Neural progenitor cell (in vitro differentiated cells): ENCODE measurements around the gene AMMECR1. TPM values are rescaled to one million over a fixed set of nuclear protein-coding genes. Genes with fewer than 3 reads are reported as not detected.

Experiments
- DNase-seq: peaks from one replicate; pipeline ENCODE4 v3.0.0-alpha.2; 2016; ENCODE audit warnings: low spot score
- H2AFZ ChIP-seq: fragments of 200-600 bp; sonication (generic); replicated peaks from 2 replicates; pipeline ENCODE4 v1.6.1; 2016; ENCODE audit warnings: antibody characterized with exemption
- H3F3A ChIP-seq: fragments of 200-600 bp; sonication (generic); 2 replicates; pipeline ENCODE4 v1.6.1; 2016; ENCODE audit warnings: antibody characterized with exemption, low read depth
- H3K27ac ChIP-seq: fragments of 200-600 bp; sonication (generic); 2 replicates; pipeline ENCODE4 v1.5.1; 2016; ENCODE audit warnings: mild to moderate bottlenecking
- H3K27me3 ChIP-seq: fragments of 200-600 bp; sonication (generic); 2 replicates; pipeline ENCODE4 v1.6.1; 2016; ENCODE audit warnings: mild to moderate bottlenecking, moderate library complexity
- H3K36me3 ChIP-seq: fragments of 200-600 bp; sonication (generic); 2 replicates; pipeline ENCODE4 v1.5.1; 2016
- H3K4me1 ChIP-seq: fragments of 200-600 bp; sonication (generic); 2 replicates; pipeline ENCODE4 v1.6.1; 2016; ENCODE audit warnings: mixed run types
- H3K4me2 ChIP-seq: fragments of 200-600 bp; sonication (generic); 2 replicates; pipeline ENCODE4 v1.6.1; 2016
- H3K4me3 ChIP-seq: fragments of 200-600 bp; sonication (generic); 2 replicates; pipeline ENCODE4 v1.5.1; 2016
- H3K79me2 ChIP-seq: fragments of 200-600 bp; sonication (generic); 2 replicates; pipeline ENCODE4 v1.6.1; 2016; ENCODE audit warnings: low read depth
- H3K9ac ChIP-seq: fragments of 200-600 bp; sonication (generic); 2 replicates; pipeline ENCODE4 v1.6.1; 2016
- H3K9me3 ChIP-seq: fragments of 200-600 bp; sonication (generic); 2 replicates; pipeline ENCODE4 v1.5.1; 2016; ENCODE audit warnings: low read depth
- H4K20me1 ChIP-seq: fragments of 200-600 bp; sonication (generic); 2 replicates; pipeline ENCODE4 v1.6.1; 2016; ENCODE audit warnings: low read depth
- H3K27ac Mint-ChIP-seq: 3 replicates; pipeline ENCODE4 v1.8.0; 2021; ENCODE audit warnings: mixed read lengths
- H3K27me3 Mint-ChIP-seq: 2 replicates; pipeline ENCODE4 v1.8.0; 2022; ENCODE audit warnings: low read depth, mild to moderate bottlenecking, inconsistent platforms, moderate library complexity, mixed read lengths; ENCODE audit not compliant: insufficient read depth
- H3K36me3 Mint-ChIP-seq: 3 replicates; pipeline ENCODE4 v1.8.0; 2021; ENCODE audit warnings: mixed read lengths
- H3K4me1 Mint-ChIP-seq: 3 replicates; pipeline ENCODE4 v1.8.0; 2021; ENCODE audit warnings: mixed read lengths
- H3K4me3 Mint-ChIP-seq: 3 replicates; pipeline ENCODE4 v1.8.0; 2021; ENCODE audit warnings: mild to moderate bottlenecking, moderate library complexity, mixed read lengths
- H3K9me3 Mint-ChIP-seq: 3 replicates; pipeline ENCODE4 v1.8.0; 2020; ENCODE audit warnings: mixed read lengths
- EZH2 ChIP-seq: fragments of 200-600 bp; sonication (generic); IDR thresholded peaks from 2 replicates; pipeline ENCODE4 v1.6.1; 2017; ENCODE audit warnings: antibody characterized with exemption, mild to moderate bottlenecking, moderate library complexity
- EZH2phosphoT487 ChIP-seq: fragments of 200-600 bp; sonication (generic); IDR thresholded peaks from 2 replicates; pipeline ENCODE4 v1.6.1; 2017; ENCODE audit warnings: antibody characterized with exemption
- total RNA-seq: library from RNA; depleted of rRNA; stranded (reverse); fragments of >200 nt; gene quantifications from 2 replicates; pipeline ENCODE4 v1.2.3, GENCODE V29; 2015; ENCODE audit warnings: low replicate concordance
- TF ChIP-seq, protein P1 (sequence below): fragments of 200-600 bp; sonication (generic); IDR thresholded peaks from 2 replicates; pipeline ENCODE4 v1.5.1; 2017; ENCODE audit warnings: antibody characterized with exemption, mild to moderate bottlenecking

The AMMECR1 gene
- total RNA-seq, 1 donor from 2014 or later: 20.3 TPM

DNA sequence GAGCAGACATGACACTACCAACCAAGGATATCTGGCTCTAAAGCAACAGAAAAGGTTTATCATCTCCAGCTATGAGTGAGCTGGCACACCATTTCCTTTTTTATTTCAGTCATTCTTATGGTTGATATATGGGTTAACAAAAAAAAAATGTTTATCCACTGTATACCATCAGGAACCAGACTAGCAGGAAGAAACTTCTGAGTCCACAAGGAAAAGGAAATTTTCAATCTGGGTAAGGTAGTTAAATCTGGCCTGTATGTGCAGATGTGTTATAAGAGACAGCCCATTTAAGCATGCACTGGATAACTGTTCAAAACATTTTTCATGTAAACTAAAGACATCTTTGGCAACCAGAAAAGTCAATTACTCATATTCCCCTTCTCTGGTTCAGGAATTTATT lies 35.0 kb downstream of the AMMECR1 start:
- H3K4me1 Mint-ChIP-seq: no peaks in the 10 kb centered on the region
- Histone ChIP-seq H3K79me2 (no peaks in the 10 kb centered on the region), H3K4me2 (no peak overlapping the region), H3K4me1 (no peaks in the 10 kb centered on the region), H3K36me3 (no peaks in the 10 kb centered on the region), H4K20me1 (no peaks in the 10 kb centered on the region), H3K27me3 (no peaks in the 10 kb centered on the region), H3F3A (no peaks in the 10 kb centered on the region), H3K27ac (no peak overlapping the region), H3K4me3 (no peak overlapping the region), H3K9ac (no peak overlapping the region), H2AFZ (no peak overlapping the region), H3K9me3 (no peaks in the 10 kb centered on the region)
- no peaks in the 10 kb centered on the region for H3K9me3 Mint-ChIP-seq
- peaks cover 3% of the 10 kb centered on the region for H3K36me3 Mint-ChIP-seq
- no peak overlapping the region for H3K4me3 Mint-ChIP-seq
- no peak for TF ChIP-seq EZH2
- TF ChIP-seq, protein P1, sequence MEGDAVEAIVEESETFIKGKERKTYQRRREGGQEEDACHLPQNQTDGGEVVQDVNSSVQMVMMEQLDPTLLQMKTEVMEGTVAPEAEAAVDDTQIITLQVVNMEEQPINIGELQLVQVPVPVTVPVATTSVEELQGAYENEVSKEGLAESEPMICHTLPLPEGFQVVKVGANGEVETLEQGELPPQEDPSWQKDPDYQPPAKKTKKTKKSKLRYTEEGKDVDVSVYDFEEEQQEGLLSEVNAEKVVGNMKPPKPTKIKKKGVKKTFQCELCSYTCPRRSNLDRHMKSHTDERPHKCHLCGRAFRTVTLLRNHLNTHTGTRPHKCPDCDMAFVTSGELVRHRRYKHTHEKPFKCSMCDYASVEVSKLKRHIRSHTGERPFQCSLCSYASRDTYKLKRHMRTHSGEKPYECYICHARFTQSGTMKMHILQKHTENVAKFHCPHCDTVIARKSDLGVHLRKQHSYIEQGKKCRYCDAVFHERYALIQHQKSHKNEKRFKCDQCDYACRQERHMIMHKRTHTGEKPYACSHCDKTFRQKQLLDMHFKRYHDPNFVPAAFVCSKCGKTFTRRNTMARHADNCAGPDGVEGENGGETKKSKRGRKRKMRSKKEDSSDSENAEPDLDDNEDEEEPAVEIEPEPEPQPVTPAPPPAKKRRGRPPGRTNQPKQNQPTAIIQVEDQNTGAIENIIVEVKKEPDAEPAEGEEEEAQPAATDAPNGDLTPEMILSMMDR: no peak
- TF ChIP-seq EZH2phosphoT487: no peak
- no peak for DNase-seq
- no peak overlapping the region for H3K27ac Mint-ChIP-seq
- H3K27me3 Mint-ChIP-seq: no peaks in the 10 kb centered on the region

DNA sequence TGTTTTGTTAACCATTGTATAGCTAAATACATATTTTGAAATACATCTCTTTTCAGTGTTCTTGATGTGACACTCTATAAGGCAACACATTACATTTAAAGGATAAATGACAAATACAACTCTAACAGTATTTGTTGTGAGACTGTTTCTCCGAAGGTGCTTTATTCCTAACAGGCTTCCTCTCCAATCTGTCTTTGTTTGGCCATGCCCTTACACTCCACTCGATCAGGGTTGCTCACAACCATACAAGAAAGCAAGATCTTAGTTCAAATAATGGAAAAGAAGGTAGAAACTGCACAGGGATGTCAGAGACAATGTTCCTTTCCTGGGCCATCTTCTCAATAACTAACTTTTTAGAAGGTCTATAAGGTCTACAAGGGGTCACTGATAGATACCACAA lies 36.5 kb downstream of the AMMECR1 start:
- H3K36me3 ChIP-seq: no peaks in the 10 kb centered on the region
- H2AFZ ChIP-seq: no peak overlapping the region
- H3K4me2 ChIP-seq: no peak overlapping the region
- H3K79me2 ChIP-seq: no peaks in the 10 kb centered on the region
- Mint-ChIP-seq H3K9me3 (peaks cover 6% of the 10 kb centered on the region), H3K27ac (no peak overlapping the region), H3K4me3 (no peak overlapping the region), H3K4me1 (no peaks in the 10 kb centered on the region), H3K27me3 (no peaks in the 10 kb centered on the region), H3K36me3 (peaks cover 5% of the 10 kb centered on the region)
- H3K4me3 ChIP-seq: no peak overlapping the region
- H3K4me1 ChIP-seq: no peaks in the 10 kb centered on the region
- H3K9me3 ChIP-seq: no peaks in the 10 kb centered on the region
- H3F3A ChIP-seq: no peaks in the 10 kb centered on the region
- no peaks in the 10 kb centered on the region for H3K27me3 ChIP-seq
- H4K20me1 ChIP-seq: no peaks in the 10 kb centered on the region
- no peak overlapping the region for H3K27ac ChIP-seq
- DNase-seq: no peak
- TF ChIP-seq, protein P1: no peak
- TF ChIP-seq EZH2 (no peak), EZH2phosphoT487 (no peak)
- H3K9ac ChIP-seq: no peak overlapping the region

DNA sequence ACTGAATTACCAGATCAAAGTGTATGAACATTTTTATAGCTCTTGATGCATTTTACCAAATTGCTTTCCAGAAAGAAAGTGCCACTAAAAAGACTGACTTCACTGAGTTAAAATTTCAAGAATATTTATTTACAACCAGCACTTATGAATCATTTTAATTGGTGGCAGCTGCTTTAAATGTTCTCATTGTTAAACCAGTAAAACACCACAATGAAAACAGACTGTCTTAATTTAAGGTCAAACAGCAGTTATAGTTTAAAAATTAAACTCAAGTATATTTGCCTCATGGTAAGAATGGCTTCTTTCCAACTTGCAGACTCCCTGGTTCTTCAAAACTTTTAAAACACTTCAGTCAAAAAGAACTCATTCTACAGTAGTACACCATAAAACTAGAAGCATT lies 36.9 kb downstream of the AMMECR1 start:
- Mint-ChIP-seq H3K4me3 (no peak overlapping the region), H3K9me3 (peaks cover 10% of the 10 kb centered on the region), H3K36me3 (peaks cover 5% of the 10 kb centered on the region), H3K27ac (no peak overlapping the region), H3K27me3 (no peaks in the 10 kb centered on the region), H3K4me1 (no peaks in the 10 kb centered on the region)
- H2AFZ ChIP-seq: no peak overlapping the region
- H3K4me1 ChIP-seq: no peaks in the 10 kb centered on the region
- no peak overlapping the region for H3K4me2 ChIP-seq
- H3K27me3 ChIP-seq: no peaks in the 10 kb centered on the region
- no peaks in the 10 kb centered on the region for H3K36me3 ChIP-seq
- H4K20me1 ChIP-seq: no peaks in the 10 kb centered on the region
- H3F3A ChIP-seq: no peaks in the 10 kb centered on the region
- no peak overlapping the region for H3K4me3 ChIP-seq
- no peak for DNase-seq
- H3K79me2 ChIP-seq: no peaks in the 10 kb centered on the region
- H3K9ac ChIP-seq: no peak overlapping the region
- no peak overlapping the region for H3K27ac ChIP-seq
- H3K9me3 ChIP-seq: peaks cover 4% of the 10 kb centered on the region
- TF ChIP-seq EZH2phosphoT487 (no peak), EZH2 (no peak)
- TF ChIP-seq, protein P1: no peak

GRCh38 chrX:110277609-110278008 lies 40.3 kb downstream of the AMMECR1 start:
- no peaks in the 10 kb centered on the region for H3K27me3 ChIP-seq
- Mint-ChIP-seq H3K36me3 (peaks cover 10% of the 10 kb centered on the region), H3K9me3 (peaks cover 12% of the 10 kb centered on the region), H3K27ac (no peak overlapping the region), H3K4me3 (no peak overlapping the region), H3K27me3 (no peaks in the 10 kb centered on the region), H3K4me1 (no peaks in the 10 kb centered on the region)
- H3K4me1 ChIP-seq: no peaks in the 10 kb centered on the region
- no peak overlapping the region for H3K27ac ChIP-seq
- no peak overlapping the region for H2AFZ ChIP-seq
- H3F3A ChIP-seq: no peaks in the 10 kb centered on the region
- no peak overlapping the region for H3K4me3 ChIP-seq
- no peaks in the 10 kb centered on the region for H3K36me3 ChIP-seq
- H3K9ac ChIP-seq: no peak overlapping the region
- H3K9me3 ChIP-seq: peaks cover 18% of the 10 kb centered on the region
- H3K4me2 ChIP-seq: no peak overlapping the region
- H4K20me1 ChIP-seq: no peaks in the 10 kb centered on the region
- TF ChIP-seq EZH2 (no peak), EZH2phosphoT487 (no peak)
- TF ChIP-seq, protein P1: no peak
- DNase-seq: no peak
- H3K79me2 ChIP-seq: no peaks in the 10 kb centered on the region
